Adrenal gland (tissue), 12 donors: ENCODE data around the gene ZNF787. TPM values are rescaled to one million over a fixed set of nuclear protein-coding genes. Genes with fewer than 3 reads are reported as not detected.
"Not testable (repeated sequence)": the region's sequence is repeated elsewhere in the genome, so short reads cannot be mapped to it uniquely, and the experiment has no call there.

ENCODE experiments used
- DNase-seq, 7 donors: peaks; one replicate each; pipeline ENCODE4 v3.0.0-alpha.2; 2019 to 2020
- H3K27ac ChIP-seq, 5 donors: fragments of 200-600 bp; sonication (generic) in 4 of 5; 1 replicate in 3 of 5; 2 replicates in 2 of 5; pipeline versions ENCODE4 v1.5.1 to v1.8.0; 2016 to 2020; ENCODE audit warnings: mild to moderate bottlenecking in 1 of 5
- H3K27me3 ChIP-seq: fragments of 200-600 bp; 2 replicates; pipeline ENCODE4 v1.8.0; 2021
- H3K36me3 ChIP-seq, 2 donors: fragments of 200-600 bp; replicated peaks in 1 of 2; 1 replicate in 1 of 2; 2 replicates in 1 of 2; pipeline versions ENCODE4 v1.5.1 to v1.8.0; 2018 to 2022
- H3K4me1 ChIP-seq, 2 donors: fragments of 200-600 bp; replicated peaks in 1 of 2; 1 replicate in 1 of 2; 2 replicates in 1 of 2; pipeline versions ENCODE4 v1.5.1 to v1.8.0; 2018 to 2021
- H3K4me3 ChIP-seq, 4 donors: fragments of 200-600 bp; sonication (generic) in 3 of 4; one replicate each; pipeline ENCODE4 v1.5.1; 2016 to 2018
- H3K9me3 ChIP-seq, 3 donors: fragments of 200-600 bp; sonication (generic) in 1 of 3; replicated peaks in 1 of 3; 1 replicate in 2 of 3; 2 replicates in 1 of 3; pipeline versions ENCODE4 v1.5.1 to v1.8.0; 2016 to 2021
- CTCF ChIP-seq, 6 experiments: fragments of 450-650 bp in 4 of 6; fragments of 200-600 bp in 2 of 6; sonication (generic) in 1 of 6; IDR thresholded peaks; 1 replicate in 5 of 6; 2 replicates in 1 of 6; pipeline versions ENCODE4 v1.5.1 to v1.8.0; 2016 to 2021; ENCODE audit warnings: antibody characterized with exemption in 6 of 6, mild to moderate bottlenecking in 2 of 6, moderate library complexity in 1 of 6
- POLR2A ChIP-seq, 2 donors: fragments of 450-650 bp; IDR thresholded peaks; one replicate each; pipeline ENCODE4 v1.6.1; 2017; ENCODE audit warnings: antibody characterized with exemption in 2 of 2, mild to moderate bottlenecking in 2 of 2, moderate library complexity in 1 of 2
- WGBS, 4 donors: extraction: QIAGEN DNeasy Blood & Tissue Kit in 2 of 4; methylation state at CpG; one replicate each; pipeline versions ENCODE4 v1.1.5 to v1.1.7; 2013 to 2017; 5-methylcytosine and 5-hydroxymethylcytosine counted together
- intact Hi-C, 2 donors: fragments of 100-400 bp; cut with DNase I; formaldehyde crosslinking; loops; one replicate each; pipeline versions ENCODE4 v1.14.1 to v1.15.0; 2022 to 2023
- polyA plus RNA-seq, 3 donors: library from polyadenylated mRNA; stranded (reverse); fragments of 200-250 nt in 2 of 3; fragments of 350-450 nt in 1 of 3; fragmentation: Illumina TruSeq in 1 of 3; extraction: RNeasy Lipid Tissue Mini Kit (QIAGEN cat#74804) in 1 of 3; gene quantifications; one replicate each; pipeline ENCODE4 v1.2.3, GENCODE V29; 2013 to 2014
- total RNA-seq, 9 donors: library from RNA; depleted of rRNA in 4 of 9; stranded (reverse); fragments of >200 nt in 4 of 9; fragments of 120-200 nt in 1 of 9; fragmentation: NEBNext Ultra II Directional in 1 of 9; extraction: Animal tissue kit (Norgen Biotek cat#: 25700) in 1 of 9; gene quantifications; one replicate each; pipeline versions ENCODE4 v1.1.0 to v1.2.4, GENCODE V29; 2013 to 2023
- donor health status: healthy with polysubstance abuse.
- donor health status: Bipolar disorder and iron deficiency.
- donor health status: DM: yes; HTN: yes; CAD: no.
- donor health status: DM: no; HTN: no; CAD: no.
- donor health status: DM: no; HTN: no; CAD: no.
- donor health status: DM: yes; HTN: yes; CAD: no.

ZNF787 gene
- total and polyA plus RNA-seq, 12 donors = 4.6 to 51.5 (median 27.8) TPM

- WGBS, 4 donors = 80 to 95% (median 93%) methylated on average over 10 to 33 of the region's 34 CpGs
- H3K27me3 ChIP-seq = no peaks in the 10 kb centered on the region
- H3K4me3 ChIP-seq = no peak overlapping the region
- intact Hi-C loops = no loop called here
- no peaks in the 10 kb centered on the region for H3K9me3 ChIP-seq
- no peak overlapping the region for H3K27ac ChIP-seq
- no peaks in the 10 kb centered on the region for H3K4me1 ChIP-seq
- no peak for DNase-seq
- peaks cover 0 to 17% of the 10 kb centered on the region in 2 donors for H3K36me3 ChIP-seq
- TF ChIP-seq POLR2A (IDR thresholded peaks at IDR 0.05) = no peak
- TF ChIP-seq CTCF (IDR thresholded peaks at IDR 0.05) = no peak
These were observed 22.1 kb downstream of the ZNF787 start for GRCh38 chr19:56098731-56099568.

GRCh38 chr19:56098237-56098636 lies 22.9 kb downstream of the ZNF787 start:
- intact Hi-C loops = not testable (repeated sequence)
- 95 to 97% (median 96%) methylated on average over 11 to 21 of the region's 21 CpGs for WGBS, 4 donors
- peaks cover 0 to 17% of the 10 kb centered on the region in 2 donors for H3K36me3 ChIP-seq

GRCh38 chr19:56097776-56098175 lies 23.3 kb downstream of the ZNF787 start:
- no peak overlapping the region for H3K4me3 ChIP-seq
- no peaks in the 10 kb centered on the region for H3K4me1 ChIP-seq
- TF ChIP-seq CTCF (IDR thresholded peaks at IDR 0.05) (no peak), POLR2A (IDR thresholded peaks at IDR 0.05) (no peak)
- H3K36me3 ChIP-seq = peaks cover 0 to 17% of the 10 kb centered on the region in 2 donors
- WGBS, 4 donors = 86 to 100% (median 93%) methylated on average over 3 to 7 of the region's 7 CpGs
- H3K9me3 ChIP-seq = no peaks in the 10 kb centered on the region
- H3K27me3 ChIP-seq = no peaks in the 10 kb centered on the region
- DNase-seq = no peak
- intact Hi-C loops = no loop called here
- no peak overlapping the region for H3K27ac ChIP-seq

More at GRCh38 chr19:56098237-56098636, 22.9 kb downstream of the ZNF787 start:
- DNase-seq, H3K4me3 ChIP-seq, H3K9me3 ChIP-seq, H3K4me1 ChIP-seq, H3K27ac ChIP-seq, H3K27me3 ChIP-seq: not testable (repeated sequence)

- no peak overlapping the region for H3K4me3 ChIP-seq
- no peak for TF ChIP-seq CTCF (IDR thresholded peaks at IDR 0.05)
- TF ChIP-seq POLR2A (IDR thresholded peaks at IDR 0.05) = no peak
- intact Hi-C loops = no loop called here
- H3K27ac ChIP-seq = no peak overlapping the region
- no peaks in the 10 kb centered on the region for H3K4me1 ChIP-seq
- no peaks in the 10 kb centered on the region for H3K9me3 ChIP-seq
- WGBS, 4 donors = 83 to 93% (median 91%) methylated on average over 23 of the region's 23 CpGs
- DNase-seq = no peak
- peaks cover 0 to 16% of the 10 kb centered on the region in 2 donors for H3K36me3 ChIP-seq
- H3K27me3 ChIP-seq = no peaks in the 10 kb centered on the region
These were observed 23.8 kb downstream of the ZNF787 start for GRCh38 chr19:56097306-56097705.

GRCh38 chr19:56096665-56097064 lies 24.4 kb downstream of the ZNF787 start:
- no peak for DNase-seq
- intact Hi-C loops = no loop called here
- TF ChIP-seq POLR2A (IDR thresholded peaks at IDR 0.05) (no peak), CTCF (IDR thresholded peaks at IDR 0.05) (no peak)
- Histone ChIP-seq H3K4me1 (no peaks in the 10 kb centered on the region), H3K27ac (no peak overlapping the region), H3K9me3 (no peaks in the 10 kb centered on the region), H3K36me3 (peaks cover 0 to 10% of the 10 kb centered on the region in 2 donors), H3K4me3 (no peak overlapping the region), H3K27me3 (no peaks in the 10 kb centered on the region)
- WGBS, 4 donors = 80 to 85% (median 83%) methylated on average over 13 of the region's 13 CpGs
